Fibroblast of lung (primary cell): Measurements from ENCODE around the gene ABR.

Experiments
- CTCF ChIP-seq, 2 donors: IDR thresholded peaks in 1 of 2; conservative IDR thresholded peaks in 1 of 2; 1 replicate in 1 of 2; 2 replicates in 1 of 2; pipeline ENCODE4 v1.5.1; 2011 to 2012; ENCODE audit warnings: low read length in 2 of 2, control low read depth in 1 of 2, inconsistent platforms in 1 of 2, low read depth in 1 of 2, mild to moderate bottlenecking in 1 of 2
- EZH2 ChIP-seq: IDR thresholded peaks from 2 replicates; pipeline ENCODE4 v1.5.1; 2012; ENCODE audit warnings: low read length, control low read depth, mild to moderate bottlenecking; ENCODE audit errors: missing control alignments

GRCh38 chr17:1077986-1078711, 101.6 kb downstream of the ABR start:
- TF ChIP-seq CTCF (conservative IDR thresholded peaks at IDR 0.05 in 1 of 2, IDR thresholded peaks at IDR 0.05 in 1 of 2; ENCODE audit: low read depth in 1 of 2, low read length in 2 of 2): no peak
- TF ChIP-seq EZH2: no peak
